Activated CD8-positive, alpha-beta T cell treated with anti-CD3 and anti-CD28 coated beads, Interleukin-2, amount 10 ng/mL, durations not matched to agents 7 days and 5 days (primary cell): Measurements from ENCODE around the gene DHX30. TPM values are rescaled to one million over a fixed set of nuclear protein-coding genes. Genes with fewer than 3 reads are reported as not detected.

ENCODE experiments used
- ATAC-seq: fragments of 150-1000 bp; cut with Tn5 transposase; one replicate; pipeline ENCODE4 v1.10.0; 2021; ENCODE audit warnings: moderate library complexity
- CTCF ChIA-PET: fragments of 350-600 bp; sonication (Branson Sonifier 250); formaldehyde crosslinking; loops from one replicate; lab custom pipeline; 2021; ENCODE audit warnings: antibody characterized with exemption; lab: Charles Lee
- POLR2A ChIA-PET: fragments of 350-600 bp; sonication (Branson Sonifier 250); formaldehyde crosslinking; loops from one replicate; lab custom pipeline; 2021; ENCODE audit warnings: antibody characterized with exemption; lab: Charles Lee
- DNase-seq: peaks from one replicate; pipeline ENCODE4 v3.0.0-alpha.2; 2020
- H3K27ac Mint-ChIP-seq: one replicate; pipeline ENCODE4 v1.8.0; 2021; ENCODE audit warnings: mild to moderate bottlenecking, mixed read lengths
- H3K27me3 Mint-ChIP-seq: one replicate; pipeline ENCODE4 v1.8.0; 2021; ENCODE audit warnings: low read depth, mixed read lengths
- H3K36me3 Mint-ChIP-seq: one replicate; pipeline ENCODE4 v1.8.0; 2021; ENCODE audit warnings: low read depth, mixed read lengths
- H3K4me1 Mint-ChIP-seq: one replicate; pipeline ENCODE4 v1.8.0; 2021; ENCODE audit warnings: low read depth, mixed read lengths
- H3K4me3 Mint-ChIP-seq: one replicate; pipeline ENCODE4 v1.8.0; 2021; ENCODE audit warnings: mild to moderate bottlenecking, mixed read lengths
- H3K9me3 Mint-ChIP-seq: one replicate; pipeline ENCODE4 v1.8.0; 2022; ENCODE audit warnings: mixed read lengths; ENCODE audit not compliant: insufficient read depth
- microRNA-seq: library from miRNA; unstranded; fragments of <30 nt; microRNA quantifications from one replicate; pipeline ENCODE4 v1.2.0, GENCODE V29; 2022
- total RNA-seq, 2 experiments: library from RNA; stranded (reverse); gene quantifications; one replicate each; pipeline ENCODE4 v1.2.3, GENCODE V29; 2021

DHX30 gene
- total RNA-seq, 2 experiments from 2014 or later, result 72.8 to 75.7 TPM

GRCh38 chr3:47891613-47892005 is 88.7 kb downstream of the DHX30 start:
- Mint-ChIP-seq H3K36me3 (peaks cover 35% of the 10 kb centered on the region), H3K4me1 (no peaks in the 10 kb centered on the region), H3K4me3 (no peak overlapping the region), H3K27me3 (no peaks in the 10 kb centered on the region), H3K9me3 (no peaks in the 10 kb centered on the region), H3K27ac (no peak overlapping the region)
- DNase-seq (no peak), ATAC-seq (no peak)
- ChIA-PET CTCF (no interaction called here), POLR2A (no interaction called here)

- ChIA-PET POLR2A (no interaction called here), CTCF (no interaction called here)
- H3K4me3 Mint-ChIP-seq, result no peak overlapping the region
- H3K36me3 Mint-ChIP-seq, result peaks cover 35% of the 10 kb centered on the region
- H3K9me3 Mint-ChIP-seq, result no peaks in the 10 kb centered on the region
- no peaks in the 10 kb centered on the region for H3K4me1 Mint-ChIP-seq
- no peak overlapping the region for H3K27ac Mint-ChIP-seq
- H3K27me3 Mint-ChIP-seq, result no peaks in the 10 kb centered on the region
- DNase-seq (no peak), ATAC-seq (no peak)
Observed at GRCh38 chr3:47892286-47893040, 89.5 kb downstream of the DHX30 start.

GRCh38 chr3:47895241-47895640 is 92.3 kb downstream of the DHX30 start:
- Mint-ChIP-seq H3K4me1 (peaks cover 6% of the 10 kb centered on the region), H3K36me3 (peaks cover 24% of the 10 kb centered on the region), H3K4me3 (no peak overlapping the region), H3K27me3 (no peaks in the 10 kb centered on the region), H3K27ac (no peak overlapping the region), H3K9me3 (no peaks in the 10 kb centered on the region)
- no peak for DNase-seq
- CTCF ChIA-PET, result interaction anchor here (1.3 kb wide), 1 partner anchor 13 kb away, joined by 3 read pairs; no protein-coding TSS in a partner anchor
- no peak for ATAC-seq
- POLR2A ChIA-PET, result no interaction called here

- CTCF ChIA-PET, result no interaction called here
- no peaks in the 10 kb centered on the region for H3K27me3 Mint-ChIP-seq
- ATAC-seq (no peak), DNase-seq (no peak)
- H3K9me3 Mint-ChIP-seq, result no peaks in the 10 kb centered on the region
- POLR2A ChIA-PET, result no interaction called here
- H3K4me1 Mint-ChIP-seq, result peaks cover 6% of the 10 kb centered on the region
- H3K4me3 Mint-ChIP-seq, result no peak overlapping the region
- peaks cover 18% of the 10 kb centered on the region for H3K36me3 Mint-ChIP-seq
- no peak overlapping the region for H3K27ac Mint-ChIP-seq
Observed at GRCh38 chr3:47896736-47897135, 93.8 kb downstream of the DHX30 start.

GRCh38 chr3:47897954-47898353 is 95.0 kb downstream of the DHX30 start:
- DNase-seq (no peak), ATAC-seq (peak; percentile 53)
- Mint-ChIP-seq H3K27ac (no peak overlapping the region), H3K4me3 (no peak overlapping the region), H3K4me1 (peaks cover 6% of the 10 kb centered on the region), H3K27me3 (no peaks in the 10 kb centered on the region), H3K36me3 (peaks cover 19% of the 10 kb centered on the region), H3K9me3 (no peaks in the 10 kb centered on the region)
- ChIA-PET CTCF (interaction anchor here (0.9 to 1.2 kb wide), 2 partner anchors 79 to 92 kb away, joined by 3 to 4 read pairs; no protein-coding TSS in a partner anchor), POLR2A (no interaction called here)

GRCh38 chr3:47899495-47900108 is 96.7 kb downstream of the DHX30 start:
- ATAC-seq (no peak), DNase-seq (no peak)
- H3K4me3 Mint-ChIP-seq, result no peak overlapping the region
- no peak overlapping the region for H3K27ac Mint-ChIP-seq
- ChIA-PET CTCF (interaction anchor here (1.1 kb wide), 1 partner anchor 11 kb away, joined by 3 read pairs; no protein-coding TSS in a partner anchor), POLR2A (no interaction called here)
- peaks cover 6% of the 10 kb centered on the region for H3K4me1 Mint-ChIP-seq
- H3K9me3 Mint-ChIP-seq, result no peaks in the 10 kb centered on the region
- peaks cover 21% of the 10 kb centered on the region for H3K36me3 Mint-ChIP-seq
- H3K27me3 Mint-ChIP-seq, result no peaks in the 10 kb centered on the region

Small RNAs within 50 kb of the gene (microRNA-seq; reads per million reads assigned to microRNA genes)
- 27.0 reads per million, percentile 40 among the genes with 10 or more reads in this experiment for gene MIR1226

Other genes with a start within 250 kb of the DHX30 start
- under 1 TPM; 0.37 to 0.42 TPM for gene CSPG5, start 224.3 kb upstream of the DHX30 start, total RNA-seq
- 10 to 100 TPM; 76.4 to 98.1 TPM for gene SMARCC1, start 21.2 kb upstream of the DHX30 start, total RNA-seq
- 100 to 1,000 TPM; 119 to 120 TPM for gene MAP4, start 213.3 kb downstream of the DHX30 start, total RNA-seq